ENCODE data around the gene CERS6.
A peak's percentile ranks its signal among the peaks of the same experiment; 100 is the strongest.
"Not testable (repeated sequence)": the region's sequence is repeated elsewhere in the genome, so short reads cannot be mapped to it uniquely, and the experiment has no call there.

CERS6 gene

GRCh38 chr2:168500516-168500915 lies 44.4 kb downstream of the CERS6 start:
- peak; percentile 47 for DNase-seq (ENCODE audit: low read depth, low spot score)

DNA sequence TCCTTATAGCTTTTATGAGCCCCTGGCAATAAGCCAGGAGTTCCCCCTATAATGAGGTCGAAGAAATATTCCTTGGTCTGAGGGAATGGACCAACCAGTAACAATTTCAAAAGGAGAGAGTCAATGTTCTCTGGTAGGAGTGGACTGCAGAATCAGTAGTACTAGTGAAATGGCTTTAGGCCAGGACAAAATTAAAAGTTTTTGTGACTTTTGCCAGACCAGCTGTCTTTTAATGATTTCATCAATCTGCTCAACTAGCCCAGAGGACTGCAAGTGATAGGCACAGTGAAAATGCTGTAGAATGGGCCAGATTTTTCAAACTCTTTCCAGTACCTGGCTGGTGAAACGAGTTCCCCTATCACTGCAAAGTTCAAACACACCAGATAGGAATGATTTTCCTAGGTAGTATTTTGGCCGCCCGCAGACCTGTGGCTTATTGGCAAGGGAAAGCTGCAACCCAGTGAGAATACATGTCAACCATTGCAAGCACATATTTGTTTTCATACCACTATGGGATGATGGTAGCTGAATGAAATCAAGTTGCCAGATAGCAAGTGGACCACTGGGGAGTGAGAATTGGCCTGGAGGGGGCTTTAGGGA lies 45.5 kb downstream of the CERS6 start:
- DNase-seq (ENCODE audit: low read depth, low spot score): no peak

- not testable (repeated sequence) for DNase-seq (ENCODE audit: low read depth, low spot score)
Measured at GRCh38 chr2:168502852-168503251, 46.8 kb downstream of the CERS6 start.

DNA sequence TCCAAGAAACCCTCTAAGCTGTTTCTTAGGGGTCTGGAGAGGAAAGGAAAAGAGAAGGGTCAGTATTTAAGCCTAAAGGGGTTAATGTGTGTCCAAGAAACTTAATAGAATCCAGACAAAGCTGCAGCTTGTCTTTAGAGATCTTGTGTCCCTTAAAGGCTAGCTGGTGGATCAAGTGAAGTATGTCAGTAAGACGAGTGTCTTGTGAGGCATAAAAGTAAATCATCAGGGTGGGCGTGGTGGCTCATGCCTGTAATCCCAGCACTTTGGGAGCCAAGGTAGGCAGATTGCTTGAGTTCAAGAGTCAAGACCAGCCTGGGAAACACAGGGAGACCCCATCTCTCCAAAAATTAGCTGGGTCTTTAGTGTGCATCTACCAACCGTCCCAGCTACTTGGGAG lies 47.8 kb downstream of the CERS6 start:
- DNase-seq (ENCODE audit: low read depth, low spot score): no peak

- DNase-seq (ENCODE audit: low read depth, low spot score): no peak
Measured at GRCh38 chr2:168504323-168504722, 48.3 kb downstream of the CERS6 start.

DNA sequence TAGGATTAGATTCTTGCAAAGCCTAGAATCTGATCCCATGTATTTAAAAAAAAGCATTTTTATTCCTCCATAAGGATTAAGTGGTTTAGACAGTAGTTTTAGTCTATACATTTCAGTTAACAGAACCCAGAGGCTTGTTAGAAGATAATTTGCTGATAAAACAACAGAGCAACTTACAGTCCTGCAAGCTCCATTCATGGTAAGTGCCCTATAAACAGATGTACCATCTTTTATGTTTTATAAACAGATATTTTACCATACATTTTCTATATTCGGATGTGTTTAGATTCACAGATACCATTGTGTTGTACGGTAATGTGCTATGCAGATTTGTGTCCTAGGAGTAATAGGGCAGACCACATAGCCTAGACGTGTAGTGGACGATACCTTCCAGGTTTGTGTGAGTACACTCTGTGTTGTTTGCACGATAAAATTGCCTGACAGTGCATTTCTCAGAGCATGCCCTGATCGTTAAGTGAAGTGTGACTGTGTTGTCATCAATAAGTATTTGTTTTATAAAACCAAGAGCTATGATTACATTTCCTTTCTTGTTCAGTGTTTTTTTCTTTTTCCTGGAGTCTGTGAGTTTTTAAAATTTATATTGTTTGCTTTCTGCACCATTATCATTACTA lies 54.2 kb downstream of the CERS6 start:
- DNase-seq (ENCODE audit: low read depth, low spot score): no peak

DNA sequence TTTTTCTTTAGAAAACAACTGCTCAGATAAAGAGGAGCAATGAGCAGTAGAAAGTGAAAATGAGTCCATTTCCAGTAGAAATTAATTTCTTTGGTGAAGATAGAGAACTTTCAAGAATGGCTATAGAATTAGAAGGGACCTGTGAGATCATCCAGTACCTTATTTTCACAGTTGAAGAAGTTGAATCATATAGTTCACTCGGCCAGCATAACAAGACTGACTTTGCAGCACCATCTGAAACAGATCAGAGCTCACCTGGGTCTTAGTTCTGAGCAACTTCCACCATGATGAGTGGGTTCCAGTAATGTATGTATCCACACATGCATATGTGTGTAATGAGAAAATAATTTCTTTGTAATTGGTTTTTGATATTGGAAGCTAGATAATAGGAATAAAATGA lies 58.6 kb downstream of the CERS6 start:
- no peak for DNase-seq (ENCODE audit: low read depth, low spot score)

- DNase-seq (ENCODE audit: low read depth, low spot score): peak; percentile 84
Measured at GRCh38 chr2:168515502-168515901, 59.4 kb downstream of the CERS6 start.

DNA sequence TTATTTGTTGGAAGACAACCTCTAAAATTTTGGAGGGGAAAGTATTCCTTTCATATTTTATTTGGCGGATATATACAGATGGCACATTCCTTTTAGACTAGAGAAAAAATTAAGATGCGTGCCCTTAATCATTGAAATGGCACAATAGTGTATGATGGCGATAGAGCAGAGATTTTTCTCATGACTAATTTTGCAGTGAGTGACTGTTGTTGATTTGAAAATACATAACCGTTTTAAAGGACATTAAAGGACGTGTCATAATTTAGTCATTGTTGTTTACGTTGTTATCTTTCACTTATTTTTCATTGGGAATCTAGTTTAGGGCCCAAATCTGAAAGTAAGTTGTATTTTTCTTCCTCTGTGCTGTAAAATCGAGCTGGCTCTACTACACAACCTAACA lies 61.7 kb downstream of the CERS6 start:
- no peak for DNase-seq (ENCODE audit: low read depth, low spot score)

DNA sequence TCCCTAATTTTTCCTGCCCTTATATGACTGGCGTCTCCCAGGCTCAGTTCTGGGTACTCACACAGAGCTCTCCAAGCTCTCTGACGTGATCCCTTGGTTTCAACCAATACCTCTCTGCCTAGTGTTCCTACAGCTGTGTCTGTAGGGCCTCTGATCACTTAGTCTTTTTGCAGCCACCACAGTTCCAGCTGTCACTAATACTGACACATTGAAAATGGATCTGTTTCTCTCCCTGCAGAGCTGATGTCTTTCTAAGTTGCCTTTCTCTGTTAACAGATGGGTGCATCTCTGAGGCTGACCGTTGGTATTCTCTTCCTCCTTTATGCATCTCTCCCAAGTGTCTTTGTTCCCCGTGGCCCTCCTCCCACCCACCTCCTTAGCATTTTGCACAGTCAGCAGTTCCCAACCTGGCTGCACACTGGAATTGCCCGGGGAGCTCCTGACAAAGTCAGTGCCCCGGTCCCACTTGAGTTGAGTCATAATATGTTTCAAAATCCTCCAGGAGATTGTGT lies 62.5 kb downstream of the CERS6 start:
- peak; percentile 20 for DNase-seq (ENCODE audit: low read depth, low spot score)

- DNase-seq (ENCODE audit: low read depth, low spot score): no peak
Measured at GRCh38 chr2:168519534-168520308, 63.6 kb downstream of the CERS6 start.

DNA sequence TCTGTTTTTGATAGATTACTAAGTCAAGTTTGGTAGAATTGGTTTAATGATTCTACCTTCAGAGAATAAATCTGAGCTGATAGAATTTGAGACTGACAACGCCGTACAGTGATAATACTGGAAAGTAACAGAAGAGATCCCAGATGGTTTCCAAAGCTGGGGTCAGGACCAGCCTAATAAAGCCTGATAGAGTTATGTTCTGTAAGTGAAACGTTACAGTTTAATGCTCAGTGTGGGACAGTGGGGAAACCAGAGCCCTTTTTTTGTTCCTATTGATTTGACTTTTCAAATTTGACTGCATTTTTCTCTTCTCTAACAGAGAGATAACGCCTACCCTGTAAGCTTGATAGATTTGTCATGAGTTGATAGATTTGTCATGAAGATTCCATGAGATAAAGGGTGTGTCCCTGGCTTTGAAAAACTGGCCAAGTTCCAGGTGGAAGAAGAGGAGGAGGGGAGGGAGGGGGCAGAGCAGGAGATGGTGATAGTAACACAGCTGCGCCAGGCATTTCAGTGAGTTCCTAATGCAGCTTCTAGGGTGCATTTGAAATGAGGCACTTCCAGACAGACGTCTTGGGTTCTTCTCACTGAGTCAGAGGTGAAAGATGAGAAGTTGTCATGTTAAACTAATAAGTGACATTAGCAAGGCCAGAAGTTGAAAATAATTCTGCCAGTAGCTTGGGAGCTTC lies 65.1 kb downstream of the CERS6 start:
- DNase-seq (ENCODE audit: low read depth, low spot score): no peak

DNA sequence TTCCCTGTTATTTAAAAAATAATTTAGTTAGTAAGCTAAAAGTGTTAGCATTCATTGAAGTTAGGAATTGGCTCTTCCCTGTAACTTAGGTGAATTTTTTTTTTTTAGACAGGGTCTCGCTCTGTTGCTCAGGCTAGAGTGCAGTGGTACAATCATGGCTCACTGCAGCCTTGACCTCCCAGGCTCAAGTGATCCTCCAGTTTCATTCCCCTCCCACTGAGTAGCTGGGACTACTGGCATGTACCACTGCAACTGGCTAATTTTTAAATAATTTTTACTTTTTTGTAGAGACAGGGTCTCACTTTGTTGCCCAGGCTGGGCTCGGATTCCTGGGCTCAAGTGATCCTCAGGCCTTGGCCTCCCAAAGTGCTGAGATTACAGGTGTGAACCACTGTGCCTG lies 66.4 kb downstream of the CERS6 start:
- DNase-seq (ENCODE audit: low read depth, low spot score): no peak

GRCh38 chr2:168524005-168524404 lies 67.9 kb downstream of the CERS6 start:
- no peak for DNase-seq (ENCODE audit: low read depth, low spot score)

GRCh38 chr2:168525020-168525419 lies 68.9 kb downstream of the CERS6 start:
- no peak for DNase-seq (ENCODE audit: low read depth, low spot score)

DNA sequence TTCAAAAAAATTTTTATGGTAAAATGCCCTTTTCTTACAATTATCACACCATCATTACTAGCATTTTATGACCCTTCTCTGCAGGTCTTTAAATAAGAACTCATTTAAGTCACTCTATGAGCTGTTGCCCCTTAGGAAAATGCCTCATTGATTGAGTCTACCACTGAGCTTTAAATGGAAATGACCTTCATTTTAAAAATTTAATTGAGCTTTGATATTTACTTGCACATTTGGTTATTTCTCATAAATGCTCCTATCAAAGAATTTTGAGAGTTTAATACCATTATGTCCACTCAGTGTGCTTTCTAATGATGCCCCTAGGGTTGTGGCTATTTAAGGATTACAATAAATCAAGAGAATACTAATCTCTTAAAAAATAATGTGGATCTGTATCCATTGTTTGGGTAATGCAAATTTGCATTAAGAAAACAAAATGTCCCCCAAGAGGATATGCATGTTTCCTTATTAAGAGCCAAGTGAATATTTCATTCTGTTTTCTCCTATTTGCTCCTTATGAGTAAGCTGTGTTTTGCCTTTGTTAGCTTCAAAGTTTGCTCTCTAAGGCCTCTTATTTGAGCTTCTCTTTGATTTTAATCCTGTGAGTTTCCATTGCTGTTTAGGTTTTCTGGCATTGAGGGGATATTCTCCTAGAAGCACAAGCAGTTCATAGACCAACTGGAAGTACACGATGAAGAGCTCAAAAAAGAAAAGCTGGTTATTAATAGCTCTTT lies 69.8 kb downstream of the CERS6 start:
- no peak for DNase-seq (ENCODE audit: low read depth, low spot score)

DNA sequence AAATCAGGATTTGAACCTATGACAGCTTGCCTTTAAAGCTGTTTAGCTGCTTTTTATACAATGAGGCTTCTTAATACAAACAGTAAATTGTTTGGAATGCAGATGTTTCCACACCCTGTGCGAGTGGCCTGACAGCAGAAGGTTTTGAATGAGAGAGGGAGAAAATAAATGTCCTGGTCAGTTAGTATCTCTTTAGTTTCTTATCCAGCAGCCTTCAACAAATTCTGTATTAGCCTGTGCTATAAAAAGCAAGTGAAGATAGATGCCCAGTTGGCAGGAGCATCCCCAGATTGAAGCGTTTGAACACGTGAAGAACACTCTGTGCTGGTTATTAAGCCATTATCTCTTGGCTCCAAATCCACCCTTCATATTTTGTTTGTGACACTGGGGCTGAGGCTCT lies 70.6 kb downstream of the CERS6 start:
- DNase-seq (ENCODE audit: low read depth, low spot score): no peak

DNA sequence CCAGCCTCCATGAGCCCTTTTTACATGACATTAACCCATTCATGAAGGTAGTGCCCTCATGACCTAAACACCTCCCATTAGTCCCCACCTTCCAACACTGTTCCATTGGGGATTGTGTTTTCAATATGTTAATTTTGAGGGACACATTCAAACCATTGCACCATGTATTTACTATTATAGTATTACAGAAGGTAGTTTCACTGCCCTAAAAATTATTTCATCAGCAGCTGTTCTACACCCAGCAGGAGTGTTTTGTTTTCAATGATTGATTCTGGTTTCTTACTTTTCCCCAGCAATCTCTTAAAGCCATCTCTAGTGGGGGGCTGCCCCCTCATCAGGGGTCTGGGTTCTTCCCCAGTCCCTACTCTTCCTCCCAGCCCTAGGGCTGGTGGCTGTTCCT lies 71.9 kb downstream of the CERS6 start:
- DNase-seq (ENCODE audit: low read depth, low spot score): no peak

DNA sequence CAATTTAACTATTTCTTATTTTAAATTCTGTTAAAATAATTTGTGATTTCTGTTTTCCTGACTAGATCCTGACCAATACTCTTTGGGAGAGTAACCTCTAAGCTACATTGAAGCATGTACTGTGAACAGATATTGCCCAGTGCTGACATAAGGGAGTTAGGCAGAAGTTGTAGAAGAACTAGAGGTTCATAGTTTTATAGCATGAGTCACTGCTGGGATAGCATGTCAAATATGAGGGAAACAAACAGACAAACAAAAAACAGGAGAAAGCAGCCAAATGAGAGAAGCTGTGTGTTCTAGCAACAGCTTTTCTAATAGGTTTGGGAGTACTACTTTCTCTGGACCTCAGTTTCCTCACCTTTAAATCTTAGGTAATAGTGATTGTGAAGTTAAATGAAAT lies 72.4 kb downstream of the CERS6 start:
- DNase-seq (ENCODE audit: low read depth, low spot score): no peak

GRCh38 chr2:168529054-168529833 lies 73.2 kb downstream of the CERS6 start:
- no peak for DNase-seq (ENCODE audit: low read depth, low spot score)
